NOMO-1 treated with dmso at 0.1 percent for 144 hours (cell line): ENCODE results near the gene GPN2.
A peak's percentile ranks its signal among the peaks of the same experiment; 100 is the strongest.

Experiments used
- DNase-seq: peaks from one replicate; lab custom pipeline; 2025; ENCODE audit not compliant: unreplicated experiment; lab: John Stamatoyannopoulos, UW

Gene GPN2

GRCh38 chr1:26832249-26832960, 57.7 kb downstream of the GPN2 start:
- no peak for DNase-seq

GRCh38 chr1:26831546-26832248, 58.4 kb downstream of the GPN2 start:
- no peak for DNase-seq

GRCh38 chr1:26831059-26831458, 59.0 kb downstream of the GPN2 start:
- no peak for DNase-seq

GRCh38 chr1:26829184-26829911, 60.7 kb downstream of the GPN2 start:
- no peak for DNase-seq

- peak; percentile 61 for DNase-seq
Observed at GRCh38 chr1:26828411-26828991, 61.6 kb downstream of the GPN2 start.

- no peak for DNase-seq
Observed at GRCh38 chr1:26827663-26828062, 62.4 kb downstream of the GPN2 start.

GRCh38 chr1:26827106-26827604, 62.9 kb downstream of the GPN2 start:
- no peak for DNase-seq

- peak; percentile 40 for DNase-seq
Observed at GRCh38 chr1:26826261-26827105, 63.6 kb downstream of the GPN2 start, which contains the start of gene ZDHHC18. Gene ZDHHC18 (plus strand): TSS chr1:26826688. CDS start chr1:26826805, 117 bp downstream.
